PFSK-1 (cell line): ENCODE measurements around the gene MAGI2.

Experiments used
- FOXP2 ChIP-seq: optimal IDR thresholded peaks from 2 replicates; pipeline ENCODE3; 2011; ENCODE audit warnings: borderline replicate concordance, control low read depth, inconsistent platforms; ENCODE audit not compliant: insufficient read depth; ENCODE audit errors: extremely low read length, extremely low read depth
- POLR2AphosphoS5 ChIP-seq: IDR thresholded peaks from 2 replicates; pipeline ENCODE4 v1.6.1; 2012; ENCODE audit warnings: low read depth, mild to moderate bottlenecking, control low read depth, low read length, moderate library complexity
- REST ChIP-seq, 2 experiments: IDR thresholded peaks; 2 replicates each; pipeline versions ENCODE4 v1.6.1 to v1.8.0; 2011 to 2012; ENCODE audit warnings: low read depth in 2 of 2, low read length in 2 of 2, control low read depth in 1 of 2, inconsistent platforms in 1 of 2, mild to moderate bottlenecking in 1 of 2, moderate library complexity in 1 of 2; ENCODE audit not compliant: insufficient read depth in 1 of 2
- SIN3A ChIP-seq: IDR thresholded peaks from 2 replicates; pipeline ENCODE4 v1.6.1; 2012; ENCODE audit warnings: mild to moderate bottlenecking, low read length, moderate library complexity, borderline replicate concordance; ENCODE audit not compliant: insufficient read depth
- TAF1 ChIP-seq: IDR thresholded peaks from 2 replicates; pipeline ENCODE4 v1.6.1; 2012; ENCODE audit warnings: low read length, control low read depth, borderline replicate concordance; ENCODE audit not compliant: insufficient read depth

The MAGI2 gene

GRCh38 chr7:78043159-78043558, 1410.3 kb downstream of the MAGI2 start:
- no peak for TF ChIP-seq FOXP2
- no peak for TF ChIP-seq SIN3A
- TF ChIP-seq TAF1, result no peak
- TF ChIP-seq REST (IDR thresholded peaks at IDR 0.05; ENCODE audit: insufficient read depth in 1 of 2, low read depth in 2 of 2, low read length in 2 of 2), result no peak
- no peak for TF ChIP-seq POLR2AphosphoS5

GRCh38 chr7:78041423-78041822, 1412.0 kb downstream of the MAGI2 start:
- TF ChIP-seq FOXP2 (no peak), POLR2AphosphoS5 (no peak), SIN3A (no peak), REST (IDR thresholded peaks at IDR 0.05; ENCODE audit: insufficient read depth in 1 of 2, low read depth in 2 of 2, low read length in 2 of 2) (no peak), TAF1 (no peak)

GRCh38 chr7:78039790-78040776, 1413.4 kb downstream of the MAGI2 start:
- TF ChIP-seq TAF1, result no peak
- TF ChIP-seq REST (IDR thresholded peaks at IDR 0.05; ENCODE audit: insufficient read depth in 1 of 2, low read depth in 2 of 2, low read length in 2 of 2), result no peak
- no peak for TF ChIP-seq SIN3A
- TF ChIP-seq FOXP2, result no peak
- TF ChIP-seq POLR2AphosphoS5, result no peak

GRCh38 chr7:78038465-78039080, 1414.9 kb downstream of the MAGI2 start:
- TF ChIP-seq REST (IDR thresholded peaks at IDR 0.05; ENCODE audit: insufficient read depth in 1 of 2, low read depth in 2 of 2, low read length in 2 of 2), result no peak
- TF ChIP-seq POLR2AphosphoS5, result no peak
- no peak for TF ChIP-seq TAF1
- TF ChIP-seq FOXP2, result no peak
- no peak for TF ChIP-seq SIN3A
